Ascending aorta (tissue), 2 donors: ENCODE results near the gene GRPR. TPM values are rescaled to one million over a fixed set of nuclear protein-coding genes. Genes with fewer than 3 reads are reported as not detected.

Experiments used
- DNase-seq, 2 donors: peaks; one replicate each; pipeline ENCODE4 v3.0.0-alpha.2; 2019; ENCODE audit warnings: low spot score in 2 of 2
- H3K27ac ChIP-seq, 2 donors: fragments of 200-600 bp; sonication (generic); one replicate each; pipeline ENCODE4 v1.5.1; 2016 to 2017; ENCODE audit warnings: mild to moderate bottlenecking in 1 of 2
- H3K27me3 ChIP-seq: fragments of 200-600 bp; sonication (generic); one replicate; pipeline ENCODE4 v1.5.1; 2017
- H3K36me3 ChIP-seq, 2 donors: fragments of 200-600 bp; sonication (generic); one replicate each; pipeline ENCODE4 v1.5.1; 2016
- H3K4me1 ChIP-seq, 2 donors: fragments of 200-600 bp; sonication (generic); one replicate each; pipeline ENCODE4 v1.5.1; 2016 to 2017; ENCODE audit warnings: mild to moderate bottlenecking in 1 of 2
- H3K4me3 ChIP-seq, 2 donors: fragments of 200-600 bp; sonication (generic); one replicate each; pipeline ENCODE4 v1.5.1; 2016 to 2017; ENCODE audit warnings: mild to moderate bottlenecking in 1 of 2
- H3K9me3 ChIP-seq, 2 donors: fragments of 200-600 bp; sonication (generic); one replicate each; pipeline ENCODE4 v1.5.1; 2016
- intact Hi-C: fragments of 100-400 bp; cut with DNase I; formaldehyde crosslinking; loops from one replicate; pipeline ENCODE4 v1.15.1; 2023
- total RNA-seq: library from RNA; depleted of rRNA; stranded (reverse); fragments of >200 nt; gene quantifications from one replicate; pipeline ENCODE4 v1.1.0, GENCODE V29; 2016
- TF ChIP-seq, protein P1 (sequence below), 3 experiments: fragments of 200-600 bp in 2 of 3; fragments of 450-650 bp in 1 of 3; sonication (generic) in 2 of 3; IDR thresholded peaks; one replicate each; pipeline ENCODE4 v1.5.1; 2016 to 2019; ENCODE audit warnings: antibody characterized with exemption in 3 of 3, mild to moderate bottlenecking in 1 of 3, moderate library complexity in 1 of 3

The GRPR gene
- total RNA-seq, 1 donor from 2014 or later = 1.7 TPM

DNA sequence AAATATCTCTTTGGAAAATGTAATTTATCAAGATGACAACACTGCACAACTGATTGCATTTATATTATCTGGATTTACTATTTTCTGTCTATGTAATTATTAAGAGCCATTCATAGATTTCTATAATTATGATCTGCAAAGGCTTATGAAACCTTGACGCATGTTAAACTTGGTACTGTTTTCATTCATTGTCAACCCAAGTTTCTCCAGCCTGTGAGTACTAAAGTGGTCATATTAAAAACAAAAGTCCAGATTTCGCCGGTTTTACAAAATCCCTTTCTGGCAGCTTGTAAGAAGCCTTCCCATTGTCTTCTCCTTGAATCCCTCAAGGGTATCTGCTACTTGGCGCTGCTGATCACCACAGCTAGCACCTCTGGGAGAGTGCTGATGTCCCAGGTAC is 19.7 kb upstream of the GRPR start:
- intact Hi-C loops = no loop called here
- no peaks in the 10 kb centered on the region for H3K9me3 ChIP-seq
- no peaks in the 10 kb centered on the region for H3K36me3 ChIP-seq
- no peak overlapping the region for H3K4me3 ChIP-seq
- DNase-seq = no peak
- H3K27ac ChIP-seq = no peak overlapping the region
- H3K4me1 ChIP-seq = no peaks in the 10 kb centered on the region
- TF ChIP-seq, protein P1, sequence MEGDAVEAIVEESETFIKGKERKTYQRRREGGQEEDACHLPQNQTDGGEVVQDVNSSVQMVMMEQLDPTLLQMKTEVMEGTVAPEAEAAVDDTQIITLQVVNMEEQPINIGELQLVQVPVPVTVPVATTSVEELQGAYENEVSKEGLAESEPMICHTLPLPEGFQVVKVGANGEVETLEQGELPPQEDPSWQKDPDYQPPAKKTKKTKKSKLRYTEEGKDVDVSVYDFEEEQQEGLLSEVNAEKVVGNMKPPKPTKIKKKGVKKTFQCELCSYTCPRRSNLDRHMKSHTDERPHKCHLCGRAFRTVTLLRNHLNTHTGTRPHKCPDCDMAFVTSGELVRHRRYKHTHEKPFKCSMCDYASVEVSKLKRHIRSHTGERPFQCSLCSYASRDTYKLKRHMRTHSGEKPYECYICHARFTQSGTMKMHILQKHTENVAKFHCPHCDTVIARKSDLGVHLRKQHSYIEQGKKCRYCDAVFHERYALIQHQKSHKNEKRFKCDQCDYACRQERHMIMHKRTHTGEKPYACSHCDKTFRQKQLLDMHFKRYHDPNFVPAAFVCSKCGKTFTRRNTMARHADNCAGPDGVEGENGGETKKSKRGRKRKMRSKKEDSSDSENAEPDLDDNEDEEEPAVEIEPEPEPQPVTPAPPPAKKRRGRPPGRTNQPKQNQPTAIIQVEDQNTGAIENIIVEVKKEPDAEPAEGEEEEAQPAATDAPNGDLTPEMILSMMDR (IDR thresholded peaks at IDR 0.05) = no peak
- no peaks in the 10 kb centered on the region for H3K27me3 ChIP-seq

DNA sequence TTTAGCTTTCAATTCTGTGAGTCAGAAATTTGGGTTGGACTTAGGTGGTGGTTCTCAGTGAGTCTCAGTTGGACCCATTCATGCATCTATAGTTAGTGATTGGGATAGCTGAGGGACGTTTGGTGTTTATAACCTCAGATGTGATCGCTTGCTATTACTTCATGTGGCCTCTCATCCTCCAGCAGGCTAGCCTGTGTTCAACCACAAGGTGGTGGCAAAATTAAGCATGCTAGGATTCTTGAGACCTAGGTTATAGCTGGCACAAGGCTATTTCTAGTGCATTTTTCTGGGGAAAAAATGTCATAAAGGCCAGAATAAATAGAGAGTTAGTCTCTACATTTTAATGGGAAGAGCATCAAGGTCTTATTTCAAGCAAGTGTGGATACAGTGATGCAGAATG is 10.9 kb upstream of the GRPR start:
- intact Hi-C loops = no loop called here
- Histone ChIP-seq H3K4me3 (no peak overlapping the region), H3K36me3 (no peaks in the 10 kb centered on the region), H3K9me3 (no peaks in the 10 kb centered on the region), H3K27ac (no peak overlapping the region), H3K27me3 (no peaks in the 10 kb centered on the region), H3K4me1 (no peaks in the 10 kb centered on the region)
- TF ChIP-seq, protein P1 (IDR thresholded peaks at IDR 0.05) = no peak
- no peak for DNase-seq

DNA sequence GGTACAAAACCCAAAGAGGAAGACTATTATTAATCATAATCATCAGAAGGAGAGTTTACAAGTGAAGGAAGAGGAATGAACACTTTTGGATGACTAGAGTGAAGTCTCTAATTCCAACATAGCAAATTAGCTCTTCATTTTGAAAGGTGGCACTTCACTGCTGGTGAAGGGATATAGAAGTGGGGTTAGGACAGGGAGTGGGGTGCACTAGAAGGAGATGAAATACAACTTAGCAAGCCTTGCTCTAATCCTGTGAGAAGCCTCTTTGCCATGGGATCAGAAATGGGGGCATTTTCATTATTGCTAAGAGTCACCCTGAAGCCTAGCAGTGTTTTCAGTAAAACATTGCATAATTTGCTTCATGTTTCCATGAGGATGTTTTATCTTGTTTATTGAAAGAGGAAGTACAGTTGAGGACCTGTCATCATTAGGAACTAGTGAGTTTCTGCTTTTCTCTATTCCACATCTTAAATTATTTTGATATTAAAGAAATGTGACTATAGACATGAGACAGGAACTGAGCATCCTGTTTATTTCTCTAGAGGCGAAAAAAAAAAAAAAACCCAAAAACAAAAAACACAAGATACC is 9.3 kb upstream of the GRPR start:
- H3K27ac ChIP-seq = no peak overlapping the region
- no peak for DNase-seq
- TF ChIP-seq, protein P1 (IDR thresholded peaks at IDR 0.05) = no peak
- H3K4me1 ChIP-seq = no peaks in the 10 kb centered on the region
- intact Hi-C loops = no loop called here
- H3K4me3 ChIP-seq = no peak overlapping the region
- no peaks in the 10 kb centered on the region for H3K36me3 ChIP-seq
- H3K27me3 ChIP-seq = no peaks in the 10 kb centered on the region
- H3K9me3 ChIP-seq = no peaks in the 10 kb centered on the region

DNA sequence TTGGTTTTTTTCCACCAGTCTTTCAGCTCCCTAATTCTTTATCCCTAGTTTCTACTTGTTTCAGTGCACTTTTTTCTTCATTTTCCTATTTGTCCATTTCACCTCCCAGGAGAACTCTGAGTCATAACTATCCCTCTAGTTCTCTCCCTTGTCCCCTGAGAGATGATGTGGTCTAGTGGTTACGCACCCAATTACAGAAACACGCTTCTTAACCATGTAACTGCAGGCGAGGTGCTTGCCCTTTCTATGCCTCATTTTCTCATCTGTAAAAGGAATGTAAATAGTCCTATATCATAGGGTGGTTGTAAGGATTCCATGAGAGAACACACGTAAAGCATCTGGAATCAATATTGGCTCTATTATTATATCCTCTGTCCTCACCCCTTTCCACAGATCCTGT is 8.8 kb upstream of the GRPR start:
- Histone ChIP-seq H3K27ac (no peak overlapping the region), H3K9me3 (no peaks in the 10 kb centered on the region), H3K4me1 (no peaks in the 10 kb centered on the region), H3K27me3 (no peaks in the 10 kb centered on the region), H3K36me3 (no peaks in the 10 kb centered on the region), H3K4me3 (no peak overlapping the region)
- TF ChIP-seq, protein P1 (IDR thresholded peaks at IDR 0.05) = no peak
- DNase-seq = no peak
- intact Hi-C loops = no loop called here

DNA sequence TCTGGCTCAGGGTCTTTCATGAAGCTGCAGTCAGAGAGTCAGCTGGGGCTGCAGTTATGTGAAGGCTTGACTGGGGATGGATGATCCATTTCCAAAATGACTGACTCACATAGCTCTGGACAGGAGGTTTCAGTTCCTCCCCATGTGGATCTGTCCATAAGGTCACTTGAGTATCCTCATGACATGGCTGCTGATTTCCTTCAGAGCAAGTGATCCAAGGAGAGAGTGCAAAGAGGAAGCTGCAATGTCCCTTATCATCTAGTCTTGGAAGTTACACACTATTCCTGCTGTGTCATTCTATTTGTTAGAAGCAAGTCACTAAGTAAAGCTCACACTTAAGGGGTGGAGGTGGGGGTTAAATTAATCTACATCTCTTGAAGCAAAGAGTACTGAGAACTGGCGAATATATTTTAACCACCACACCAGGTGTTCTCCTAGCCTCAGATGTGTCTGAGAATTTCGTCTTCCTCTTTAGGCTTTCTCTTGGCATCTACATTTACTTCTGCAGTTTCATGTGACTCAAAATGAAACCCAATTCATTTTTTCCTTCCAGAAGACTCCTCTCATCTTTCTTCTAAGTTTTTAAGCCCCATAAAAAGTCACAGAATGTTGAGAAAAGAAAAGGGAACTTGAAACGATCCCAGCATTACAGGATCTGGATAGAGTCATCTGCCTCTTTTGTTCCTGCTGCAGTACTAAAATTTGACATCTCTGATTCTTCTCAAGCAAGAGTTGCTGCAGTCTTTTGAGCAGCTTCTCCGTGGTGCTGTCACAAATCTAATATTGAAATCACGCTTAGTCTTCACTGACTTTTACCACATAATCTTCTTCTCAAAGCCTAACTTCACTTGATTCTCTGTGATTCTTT is 3.8 kb upstream of the GRPR start:
- Histone ChIP-seq H3K27me3 (no peaks in the 10 kb centered on the region), H3K27ac (no peak overlapping the region), H3K4me1 (no peaks in the 10 kb centered on the region), H3K36me3 (no peaks in the 10 kb centered on the region), H3K9me3 (no peaks in the 10 kb centered on the region), H3K4me3 (no peak overlapping the region)
- intact Hi-C loops = loop anchor here (10.0 kb wide), 1 partner anchor 545 kb away; no protein-coding TSS in a partner anchor
- no peak for DNase-seq
- TF ChIP-seq, protein P1 (IDR thresholded peaks at IDR 0.05) = no peak
